BE2C (cell line): ENCODE results near the gene LRSAM1.

Experiments used
- DNase-seq: peaks from one replicate; pipeline ENCODE4 v3.0.0-alpha.2; 2020
- H3K27me3 ChIP-seq: fragments of 250-450 bp; sonication (Bioruptor Pico); 2 replicates; pipeline ENCODE4 v1.5.1; 2020; ENCODE audit warnings: mild to moderate bottlenecking
- H3K36me3 ChIP-seq: fragments of 250-450 bp; sonication (Bioruptor Pico); 2 replicates; pipeline ENCODE4 v1.5.1; 2020; ENCODE audit warnings: mild to moderate bottlenecking
- H3K4me1 ChIP-seq: fragments of 250-450 bp; sonication (Bioruptor Pico); 2 replicates; pipeline ENCODE4 v1.5.1; 2020
- H3K4me3 ChIP-seq: 2 replicates; pipeline ENCODE4 v1.5.1; 2011; ENCODE audit warnings: low read depth, low read length
- H3K9me3 ChIP-seq: fragments of 250-450 bp; sonication (Bioruptor Pico); 2 replicates; pipeline ENCODE4 v1.5.1; 2020
- TF ChIP-seq, protein P1 (sequence below): IDR thresholded peaks from 2 replicates; pipeline ENCODE4 v1.5.1; 2012; ENCODE audit warnings: mild to moderate bottlenecking, low read depth, low read length

The LRSAM1 gene

DNA sequence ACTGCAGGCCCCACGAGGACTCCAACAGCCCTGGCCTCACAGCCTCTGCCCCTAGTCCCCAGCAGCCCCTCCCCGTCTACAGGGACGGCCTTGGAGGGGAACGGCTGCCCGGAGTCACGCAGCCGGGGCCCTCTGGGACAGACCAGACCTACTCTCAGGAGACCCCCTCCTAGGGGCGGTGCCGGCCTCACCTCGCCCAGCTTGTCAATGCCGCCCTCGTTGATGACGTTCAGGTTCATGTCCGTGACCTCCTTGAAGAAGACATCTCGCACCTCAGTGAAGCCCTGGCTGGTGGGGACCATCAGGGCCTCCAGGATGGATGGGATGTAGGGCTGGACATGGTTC lies 58.6 kb downstream of the LRSAM1 start:
- DNase-seq, result no peak
- H3K9me3 ChIP-seq, result no peaks in the 10 kb centered on the region
- H3K36me3 ChIP-seq, result no peaks in the 10 kb centered on the region
- no peaks in the 10 kb centered on the region for H3K27me3 ChIP-seq
- H3K4me1 ChIP-seq, result no peaks in the 10 kb centered on the region
- H3K4me3 ChIP-seq, result no peak overlapping the region
- TF ChIP-seq, protein P1, sequence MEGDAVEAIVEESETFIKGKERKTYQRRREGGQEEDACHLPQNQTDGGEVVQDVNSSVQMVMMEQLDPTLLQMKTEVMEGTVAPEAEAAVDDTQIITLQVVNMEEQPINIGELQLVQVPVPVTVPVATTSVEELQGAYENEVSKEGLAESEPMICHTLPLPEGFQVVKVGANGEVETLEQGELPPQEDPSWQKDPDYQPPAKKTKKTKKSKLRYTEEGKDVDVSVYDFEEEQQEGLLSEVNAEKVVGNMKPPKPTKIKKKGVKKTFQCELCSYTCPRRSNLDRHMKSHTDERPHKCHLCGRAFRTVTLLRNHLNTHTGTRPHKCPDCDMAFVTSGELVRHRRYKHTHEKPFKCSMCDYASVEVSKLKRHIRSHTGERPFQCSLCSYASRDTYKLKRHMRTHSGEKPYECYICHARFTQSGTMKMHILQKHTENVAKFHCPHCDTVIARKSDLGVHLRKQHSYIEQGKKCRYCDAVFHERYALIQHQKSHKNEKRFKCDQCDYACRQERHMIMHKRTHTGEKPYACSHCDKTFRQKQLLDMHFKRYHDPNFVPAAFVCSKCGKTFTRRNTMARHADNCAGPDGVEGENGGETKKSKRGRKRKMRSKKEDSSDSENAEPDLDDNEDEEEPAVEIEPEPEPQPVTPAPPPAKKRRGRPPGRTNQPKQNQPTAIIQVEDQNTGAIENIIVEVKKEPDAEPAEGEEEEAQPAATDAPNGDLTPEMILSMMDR, result no peak

DNA sequence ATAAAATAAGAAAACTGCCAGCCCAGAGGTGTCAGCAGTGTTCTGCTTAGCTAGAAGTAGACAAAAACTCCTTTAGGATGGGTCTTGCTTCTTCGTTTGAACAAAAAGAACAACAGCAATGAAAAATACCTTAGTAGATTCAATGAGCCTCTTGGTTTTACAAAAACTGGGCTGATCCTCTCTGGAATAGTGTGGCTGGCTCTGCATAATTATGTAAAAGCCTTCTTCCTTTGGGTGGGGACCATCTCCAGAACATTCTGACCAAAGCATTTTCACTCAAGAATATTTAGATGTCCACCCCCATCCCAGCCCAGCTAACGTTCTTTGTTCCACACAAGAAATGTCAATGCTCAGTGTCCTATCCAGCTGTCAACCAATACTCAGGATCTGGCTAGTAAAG lies 63.2 kb downstream of the LRSAM1 start:
- no peaks in the 10 kb centered on the region for H3K4me1 ChIP-seq
- H3K9me3 ChIP-seq, result no peaks in the 10 kb centered on the region
- no peaks in the 10 kb centered on the region; the same call in 1 of the 2 replicates for H3K36me3 ChIP-seq
- TF ChIP-seq, protein P1, result no peak
- H3K4me3 ChIP-seq, result no peak overlapping the region
- DNase-seq, result no peak
- no peaks in the 10 kb centered on the region for H3K27me3 ChIP-seq

DNA sequence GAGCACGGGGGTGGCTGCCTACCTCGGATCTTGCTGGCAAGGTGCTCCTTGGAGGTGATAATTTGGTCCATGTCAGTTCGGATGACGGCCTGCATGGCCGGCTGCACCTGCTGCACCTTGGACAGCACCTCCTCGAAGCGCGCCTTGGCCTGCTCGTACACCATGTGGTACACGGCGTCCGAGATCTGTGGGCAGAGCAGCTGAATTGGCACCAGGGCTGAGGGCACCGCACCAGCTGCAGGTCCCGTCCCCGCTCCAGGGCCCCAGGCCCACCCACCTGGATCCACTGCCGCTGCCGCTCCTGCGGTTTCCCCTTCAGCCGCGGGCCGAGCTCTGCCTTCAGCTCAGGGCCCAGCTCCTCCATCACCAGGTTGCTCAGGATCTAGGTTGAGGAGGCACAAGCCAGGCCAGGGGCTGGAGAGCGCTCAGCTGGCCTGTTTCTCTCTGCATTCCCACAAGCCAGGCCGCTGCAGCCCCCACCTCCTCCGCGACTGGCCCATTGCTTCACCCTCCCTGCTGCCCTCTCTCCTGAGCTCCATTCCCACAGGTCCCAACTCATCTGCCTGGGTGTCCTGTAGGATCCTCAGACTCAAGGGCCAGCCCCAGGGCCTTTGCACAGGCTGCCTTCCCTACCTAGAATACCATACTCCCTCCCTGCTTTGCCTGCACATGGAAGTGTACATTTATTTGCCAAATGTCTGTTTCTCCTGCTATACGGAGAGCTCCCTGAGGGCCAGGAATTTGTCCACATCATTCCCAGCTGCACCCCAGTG lies 65.7 kb downstream of the LRSAM1 start:
- TF ChIP-seq, protein P1, result no peak
- H3K4me1 ChIP-seq, result no peaks in the 10 kb centered on the region
- no peak for DNase-seq
- no peaks in the 10 kb centered on the region for H3K27me3 ChIP-seq
- H3K36me3 ChIP-seq, result no peaks in the 10 kb centered on the region; the same call in 1 of the 2 replicates
- H3K9me3 ChIP-seq, result no peaks in the 10 kb centered on the region
- H3K4me3 ChIP-seq, result no peak overlapping the region

DNA sequence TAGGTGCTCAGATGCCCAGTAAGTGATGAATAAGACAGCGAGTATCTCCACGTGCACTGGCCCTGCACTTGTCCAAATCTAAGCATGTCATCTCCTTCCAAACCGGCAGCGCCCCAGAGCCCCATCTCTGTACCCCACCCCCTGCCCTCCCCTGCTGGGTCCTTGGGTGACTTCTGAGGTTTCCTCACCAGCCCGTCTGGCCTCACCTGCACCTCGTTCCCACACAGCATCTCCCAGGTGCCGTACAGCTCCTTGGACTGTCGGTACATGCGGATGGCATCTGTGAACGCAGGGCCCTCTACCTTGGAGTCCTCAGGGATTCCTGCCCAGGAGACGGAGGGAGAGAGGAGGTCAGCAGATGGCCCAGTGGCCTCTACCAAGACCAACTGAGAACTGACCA lies 66.3 kb downstream of the LRSAM1 start:
- Histone ChIP-seq H3K36me3 (no peaks in the 10 kb centered on the region; the same call in 1 of the 2 replicates), H3K4me3 (no peak overlapping the region), H3K9me3 (no peaks in the 10 kb centered on the region), H3K4me1 (no peaks in the 10 kb centered on the region), H3K27me3 (no peaks in the 10 kb centered on the region)
- TF ChIP-seq, protein P1, result no peak
- no peak for DNase-seq

DNA sequence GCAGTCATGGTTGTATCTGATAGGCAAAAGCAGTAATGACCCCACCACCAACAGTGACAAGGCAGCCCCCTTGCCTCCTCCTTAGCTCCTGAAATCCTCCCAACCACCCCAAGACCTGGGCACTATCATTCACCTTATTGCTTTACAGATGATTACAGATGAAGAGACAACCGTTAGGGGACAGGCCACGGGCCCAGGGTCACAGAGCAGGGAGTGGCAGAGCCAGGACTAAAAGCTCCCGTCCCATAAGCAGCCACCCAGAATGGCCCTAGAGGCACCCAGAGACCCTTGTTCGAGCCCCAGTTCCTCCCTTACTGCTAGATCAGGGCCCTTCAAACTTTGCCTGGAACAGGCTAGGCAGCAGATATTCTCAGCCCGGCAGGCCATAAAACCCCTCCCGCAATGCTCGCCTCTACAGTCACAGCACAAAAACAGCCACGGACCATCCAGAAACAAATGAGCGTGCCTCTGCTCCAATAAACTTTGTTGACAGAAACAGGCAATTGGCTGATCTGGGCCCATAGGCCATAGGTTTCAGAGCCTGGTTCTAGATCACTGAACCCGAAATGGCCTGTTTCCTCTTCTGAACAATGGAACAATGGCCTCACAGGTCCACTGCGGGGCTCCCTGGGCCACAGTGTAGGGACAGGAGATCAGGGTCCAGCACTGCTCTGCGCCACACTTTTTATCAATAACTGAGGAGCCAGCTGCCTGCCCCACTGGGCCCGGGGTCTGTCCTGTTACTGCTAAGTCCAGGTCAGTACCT lies 67.0 kb downstream of the LRSAM1 start:
- Histone ChIP-seq H3K36me3 (no peaks in the 10 kb centered on the region; the same call in 1 of the 2 replicates), H3K4me1 (no peaks in the 10 kb centered on the region), H3K9me3 (peaks cover under 1% of the 10 kb centered on the region; the same call in 1 of the 2 replicates), H3K27me3 (no peaks in the 10 kb centered on the region), H3K4me3 (no peak overlapping the region)
- DNase-seq, result no peak
- TF ChIP-seq, protein P1, result no peak
